HepG2 (cell line): ENCODE data around the gene RBP3. TPM values are rescaled to one million over a fixed set of nuclear protein-coding genes. Genes with fewer than 3 reads are reported as not detected.

Source experiments
- ATAC-seq: fragments of 200-7000 bp; cut with Tn5 transposase; 3 replicates; pipeline ENCODE4 v1.9.1; 2020; ENCODE audit warnings: mild to moderate bottlenecking, moderate library complexity
- BruUV-seq: library from RNA; stranded (reverse); fragments of 400-500 nt; replicated peaks from 2 replicates; lab custom pipeline; 2021; lab: Mats Ljungman, UMichigan
- CTCF ChIA-PET: fragments of 300-600 bp; formaldehyde crosslinking; extraction: SDS; loops from one replicate; lab custom pipeline; 2021; ENCODE audit warnings: low total read pairs, inconsistent platforms, low intra/inter-chr PET ratio; lab: Yijun Ruan, JAX
- POLR2A ChIA-PET: fragments of 350-600 bp; sonication (Branson Sonifier 250); formaldehyde crosslinking; loops from one replicate; lab custom pipeline; 2020; ENCODE audit warnings: antibody characterized with exemption, inconsistent platforms; lab: Yijun Ruan, JAX
- DNase-seq: peaks from one replicate; pipeline ENCODE4 v3.0.0-alpha.2; 2015; ENCODE audit warnings: low spot score
- FAIRE-seq: peaks from 3 replicates; lab custom pipeline; 2011; peaks lifted over from hg19 to GRCh38; lab: Jason Lieb, UNC
- H2AFZ ChIP-seq: one replicate; pipeline ENCODE4 v1.6.1; 2011; ENCODE audit warnings: low read length, inconsistent platforms
- H3K27ac ChIP-seq: fragments of 300-600 bp; 3 replicates; pipeline ENCODE4 v1.8.0; 2011; ENCODE audit warnings: mixed run types, mild to moderate bottlenecking, mixed read lengths, low read length, inconsistent platforms; ENCODE audit not compliant: insufficient read depth; ENCODE audit errors: extremely low read length
- H3K27me3 ChIP-seq, 2 experiments: fragments of 200-600 bp in 1 of 2; 2 replicates in 1 of 2; 3 replicates in 1 of 2; pipeline versions ENCODE4 v1.6.0 to v1.8.0; 2011; ENCODE audit warnings: low read length in 2 of 2, mild to moderate bottlenecking in 2 of 2, moderate library complexity in 2 of 2, inconsistent platforms in 1 of 2; ENCODE audit not compliant: insufficient read depth in 2 of 2, control insufficient read depth in 1 of 2
- H3K36me3 ChIP-seq, 2 experiments: fragments of 200-600 bp in 1 of 2; replicated peaks in 1 of 2; 2 replicates in 1 of 2; 3 replicates in 1 of 2; pipeline versions ENCODE4 v1.5.1 to v1.8.0; 2011; ENCODE audit warnings: low read length in 2 of 2, inconsistent platforms in 1 of 2; ENCODE audit not compliant: insufficient read depth in 2 of 2, control insufficient read depth in 1 of 2
- H3K4me1 ChIP-seq: 2 replicates; pipeline ENCODE4 v1.5.1; 2012; ENCODE audit warnings: low read length, inconsistent platforms; ENCODE audit not compliant: insufficient read depth
- H3K4me2 ChIP-seq: 2 replicates; pipeline ENCODE4 v1.6.0; 2011; ENCODE audit warnings: low read depth, low read length, inconsistent platforms
- H3K4me3 ChIP-seq, 3 experiments: fragments of 200-600 bp in 1 of 3; sonication (generic), shearing (Covaris generic) in 1 of 3; replicated peaks in 1 of 3; 2 replicates each; pipeline ENCODE4 v1.5.1; 2011 to 2016; ENCODE audit warnings: low read length in 3 of 3, inconsistent platforms in 2 of 3, low read depth in 2 of 3, mild to moderate bottlenecking in 2 of 3, control low read depth in 1 of 3, mixed read lengths in 1 of 3; ENCODE audit not compliant: insufficient read depth in 1 of 3
- H3K79me2 ChIP-seq: one replicate; pipeline ENCODE4 v1.6.1; 2011; ENCODE audit warnings: low read length, inconsistent platforms; ENCODE audit not compliant: insufficient read depth
- H3K9ac ChIP-seq: 2 replicates; pipeline ENCODE4 v1.6.0; 2011; ENCODE audit warnings: mild to moderate bottlenecking, low read depth, low read length, inconsistent platforms; ENCODE audit not compliant: insufficient read depth
- H3K9me3 ChIP-seq: 2 replicates; pipeline ENCODE4 v1.5.1; 2012; ENCODE audit warnings: mild to moderate bottlenecking, low read length
- H4K20me1 ChIP-seq: 2 replicates; pipeline ENCODE4 v1.6.0; 2011; ENCODE audit warnings: inconsistent platforms, mild to moderate bottlenecking, low read length, moderate library complexity; ENCODE audit not compliant: insufficient read depth
- CREB1 ChIP-seq, 2 experiments: fragments of 450-650 bp in 1 of 2; IDR thresholded peaks; 2 replicates each; pipeline ENCODE4 v1.6.1; 2016 to 2017; ENCODE audit warnings: control low read depth in 1 of 2, mild to moderate bottlenecking in 1 of 2, missing compliant biosample characterization in 1 of 2, missing genetic modification characterization in 1 of 2
- IRF2 ChIP-seq: IDR thresholded peaks from 2 replicates; pipeline ENCODE4 v1.6.1; 2018; ENCODE audit warnings: missing genetic modification reagents, missing compliant biosample characterization
- MAFK ChIP-seq, 2 experiments: IDR thresholded peaks in 1 of 2; conservative IDR thresholded peaks in 1 of 2; 2 replicates each; pipeline ENCODE4 v1.6.1; 2011; ENCODE audit warnings: improper control_type of control experiment in 2 of 2, low read length in 2 of 2
- MAZ ChIP-seq, 2 experiments: sonication (generic) in 1 of 2; formaldehyde crosslinking in 1 of 2; IDR thresholded peaks; 2 replicates each; pipeline versions ENCODE4 v1.5.0 to v1.6.1; 2012 to 2020; ENCODE audit warnings: low read depth in 2 of 2, mild to moderate bottlenecking in 2 of 2, borderline replicate concordance in 1 of 2, improper control_type of control experiment in 1 of 2, low read length in 1 of 2, missing genetic modification reagents in 1 of 2, moderate library complexity in 1 of 2
- PTBP1 ChIP-seq: fragments of 200-400 bp; formaldehyde crosslinking; IDR thresholded peaks from 2 replicates; pipeline ENCODE4 v1.6.1; 2018; ENCODE audit warnings: low read length, low read depth; ENCODE audit not compliant: poor library complexity, severe bottlenecking
- RORA ChIP-seq: sonication (generic); formaldehyde crosslinking; IDR thresholded peaks from 2 replicates; pipeline ENCODE4 v1.5.0; 2020; ENCODE audit warnings: mild to moderate bottlenecking, missing genetic modification reagents, moderate library complexity
- SP5 ChIP-seq: IDR thresholded peaks from 2 replicates; pipeline ENCODE4 v1.6.1; 2016; ENCODE audit warnings: low read depth, borderline replicate concordance
- STAG1 ChIP-seq: sonication (generic); formaldehyde crosslinking; IDR thresholded peaks from 2 replicates; pipeline ENCODE4 v1.4.0; 2020; ENCODE audit warnings: missing genetic modification reagents
- TEAD3 ChIP-seq: optimal IDR thresholded peaks from 2 replicates; pipeline ENCODE3; 2016; ENCODE audit warnings: borderline replicate concordance
- THAP11 ChIP-seq: IDR thresholded peaks from 2 replicates; pipeline ENCODE4 v1.6.1; 2016; ENCODE audit warnings: missing biosample characterization, missing genetic modification reagents
- XRCC5 ChIP-seq: fragments of 200-400 bp; formaldehyde crosslinking; optimal IDR thresholded peaks from 2 replicates; pipeline ENCODE3; 2017; ENCODE audit warnings: mild to moderate bottlenecking, low read length
- ZNF234 ChIP-seq: sonication (generic); formaldehyde crosslinking; conservative IDR thresholded peaks from 2 replicates; pipeline ENCODE4 v1.5.1; 2020; ENCODE audit warnings: mild to moderate bottlenecking, missing genetic modification reagents
- ZNF44 ChIP-seq: sonication (generic); formaldehyde crosslinking; IDR thresholded peaks from 2 replicates; pipeline ENCODE4 v1.5.1; 2020; ENCODE audit warnings: mild to moderate bottlenecking, missing genetic modification reagents
- ZNF468 ChIP-seq: sonication (generic); formaldehyde crosslinking; IDR thresholded peaks from 2 replicates; pipeline ENCODE4 v1.8.0; 2022; ENCODE audit warnings: mild to moderate bottlenecking, moderate library complexity, missing genetic modification reagents
- ZNF567 ChIP-seq: sonication (generic); formaldehyde crosslinking; IDR thresholded peaks from 2 replicates; pipeline ENCODE4 v1.8.1; 2023; ENCODE audit warnings: mild to moderate bottlenecking, missing genetic modification reagents, borderline replicate concordance
- ZNF572 ChIP-seq: sonication (generic); formaldehyde crosslinking; IDR thresholded peaks from 2 replicates; pipeline ENCODE4 v1.5.1; 2020; ENCODE audit warnings: mild to moderate bottlenecking, missing genetic modification reagents
- ZNF768 ChIP-seq: sonication (generic); formaldehyde crosslinking; IDR thresholded peaks from 2 replicates; pipeline ENCODE4 v1.4.0; 2020; ENCODE audit warnings: missing genetic modification reagents
- WGBS: methylation state at CpG from one replicate; pipeline ENCODE4 v1.1.6; 2017; ENCODE audit warnings: low lambda C conversion rate; 5-methylcytosine and 5-hydroxymethylcytosine counted together
- in situ Hi-C: cut with HindIII; loops from 2 replicates; pipeline ENCODE4 v1.10.0; 2017; ENCODE audit warnings: low pct_unique_long_range_greater_than_20kb; ENCODE audit not compliant: extremely low pct_ligation_motif_present
- intact Hi-C: fragments of 100-400 bp; cut with micrococcal nuclease; formaldehyde crosslinking; loops from one replicate; pipeline ENCODE4 v1.10.0; 2022; ENCODE audit not compliant: unreplicated experiment
- polyA plus RNA-seq, 8 experiments: library from polyadenylated mRNA; depleted of rRNA in 3 of 8; stranded (reverse) in 7 of 8; unstranded in 1 of 8; fragments of >200 nt; fragmentation: Illumina TruSeq in 4 of 8; extraction: Trizol in 4 of 8; gene quantifications; 2 replicates each; pipeline versions ENCODE4 v1.2.1 to v1.2.3, GENCODE V29; 2011 to 2016; ENCODE audit warnings: low read depth in 4 of 8, missing spikeins in 1 of 8, mixed read lengths in 1 of 8; ENCODE audit not compliant: insufficient read depth in 1 of 8
- total RNA-seq, 5 experiments: library from RNA; depleted of rRNA; stranded (reverse); fragments of >200 nt; fragmentation: Illumina TruSeq; extraction: Trizol; gene quantifications; 2 replicates each; pipeline ENCODE4 v1.2.3, GENCODE V29; 2016; ENCODE audit warnings: low read depth in 1 of 5

The RBP3 gene
- total and polyA plus RNA-seq, 2 of the 13 experiments (the other 11 are each of a cell fraction or from before 2014, with no cell fraction given): not detected

GRCh38 chr10:47311193-47311931, 36.8 kb upstream of the RBP3 start:
- ChIA-PET POLR2A (no interaction called here), CTCF (interaction anchor here (1.3 to 2.5 kb wide), 3 partner anchors 263 to 286 kb away, joined by 3 to 23 read pairs (median 18); no protein-coding TSS in a partner anchor)
- Histone ChIP-seq H3K9ac (no peak overlapping the region), H3K79me2 (no peaks in the 10 kb centered on the region), H3K4me2 (no peak overlapping the region), H3K36me3 (no peaks in the 10 kb centered on the region), H3K4me3 (no peak overlapping the region), H3K4me1 (no peaks in the 10 kb centered on the region), H3K27me3 (peaks cover 4 to 15% of the 10 kb centered on the region in 2 experiments; a peak in 3 of 5 replicates), H2AFZ (no peak overlapping the region), H3K27ac (no peak overlapping the region), H4K20me1 (no peaks in the 10 kb centered on the region)
- no peak for DNase-seq
- ATAC-seq: no peak
- in situ Hi-C loops (no loop called here), intact Hi-C loops (loop anchor here (5.0 kb wide), 1 partner anchor 264 kb away; no protein-coding TSS in a partner anchor)
- 1% methylated on average over 9 of the region's 10 CpGs for WGBS
- BruUV-seq: no TSS peak
- FAIRE-seq: no peak
- TF ChIP-seq RORA (CRISPR knock-in tag): no peak
- TF ChIP-seq, all 625 proteins: peak for 0
- no peaks in the 10 kb centered on the region for H3K9me3 ChIP-seq

GRCh38 chr10:47311932-47312662, 36.1 kb upstream of the RBP3 start:
- no peak overlapping the region for H3K4me2 ChIP-seq
- in situ Hi-C loops: no loop called here
- no peak overlapping the region for H3K27ac ChIP-seq
- H3K9me3 ChIP-seq: no peaks in the 10 kb centered on the region
- H3K9ac ChIP-seq: no peak overlapping the region
- no peaks in the 10 kb centered on the region for H3K36me3 ChIP-seq
- FAIRE-seq (no peak), ATAC-seq (peak; percentile 96), DNase-seq (peak; percentile 48)
- H3K4me3 ChIP-seq: no peak overlapping the region
- H3K27me3 ChIP-seq: peaks cover 4 to 15% of the 10 kb centered on the region in 2 experiments; a peak in 3 of 5 replicates
- 0% methylated on average over 4 of the region's 20 CpGs for WGBS
- POLR2A ChIA-PET: no interaction called here
- intact Hi-C loops: loop anchor here (1.0 to 5.0 kb wide), 2 partner anchors 265 to 288 kb away; no protein-coding TSS in a partner anchor
- no peak overlapping the region for H2AFZ ChIP-seq
- no TSS peak for BruUV-seq
- no peaks in the 10 kb centered on the region for H4K20me1 ChIP-seq
- no peaks in the 10 kb centered on the region for H3K4me1 ChIP-seq
- no peaks in the 10 kb centered on the region for H3K79me2 ChIP-seq
- CTCF ChIA-PET: interaction anchor here (1.1 to 2.5 kb wide), 5 partner anchors 264 to 319 kb away, joined by 3 to 23 read pairs (median 4); no protein-coding TSS in a partner anchor
- no peak for TF ChIP-seq PTBP1
- TF ChIP-seq SP5: no peak
- peak; percentile 51 for TF ChIP-seq XRCC5
- 0 out of 2 replicates have a peak, but pooled peaks have one; percentile 16 for TF ChIP-seq IRF2 (CRISPR knock-in tag)
- TF ChIP-seq MAFK (conservative IDR thresholded peaks at IDR 0.05 in 1 of 2, IDR thresholded peaks at IDR 0.05 in 1 of 2; ENCODE audit: low read length in 2 of 2): peak; percentile 58 to 70; a peak in 3 of 4 replicates
- TF ChIP-seq ZNF234 (CRISPR knock-in tag): no peak
- no peak for TF ChIP-seq ZNF768 (CRISPR knock-in tag)
- 0 out of 2 replicates have a peak, but pooled peaks have one; percentile 50 for TF ChIP-seq ZNF572 (CRISPR knock-in tag)
- TF ChIP-seq ZNF567 (CRISPR knock-in tag): 0 out of 2 replicates have a peak, but pooled peaks have one; percentile 21
- no peak for TF ChIP-seq MAZ (IDR thresholded peaks at IDR 0.05; ENCODE audit: borderline replicate concordance, low read depth, low read length)
- no peak for TF ChIP-seq MAZ (CRISPR knock-in tag; IDR thresholded peaks at IDR 0.05; ENCODE audit: low read depth)
- no peak for TF ChIP-seq ZNF44 (CRISPR knock-in tag)
- TF ChIP-seq TEAD3: peak; percentile 47
- peak; percentile 98 for TF ChIP-seq STAG1
- no peak for TF ChIP-seq THAP11
- TF ChIP-seq ZNF468: no peak
- no peak for TF ChIP-seq CREB1 (IDR thresholded peaks at IDR 0.05)
- no peak for TF ChIP-seq CREB1 (CRISPR knock-in tag; IDR thresholded peaks at IDR 0.05)
